Measurements from ENCODE around the gene NEGR1.

- TF ChIP-seq POLR2A (IDR thresholded peaks at IDR 0.05) (no peak), CTCF (IDR thresholded peaks at IDR 0.05) (no peak)
These were observed 302.5 kb downstream of the NEGR1 start for GRCh38 chr1:71979882-71980281.

Data from testis (tissue), 2 donors.